ENCODE results near the gene KRTDAP. TPM values are rescaled to one million over a fixed set of nuclear protein-coding genes. Genes with fewer than 3 reads are reported as not detected.
A peak's percentile ranks its signal among the peaks of the same experiment; 100 is the strongest.

Gene KRTDAP
- polyA plus RNA-seq, 1 donor (not counting 4 experiments of a cell fraction or from before 2014, with no cell fraction given): 85.4 TPM

GRCh38 chr19:35509861-35510625, 19.8 kb upstream of the KRTDAP start:
- Histone ChIP-seq H2AFZ (ENCODE audit: control insufficient read depth, low read length) (peak overlapping the region; percentile 88), H3K9me1 (ENCODE audit: control insufficient read depth, extremely low read depth, insufficient read depth, low read length) (no peaks in the 10 kb centered on the region), H3K4me2 (ENCODE audit: control insufficient read depth, extremely low read depth, insufficient read depth, low read depth, low read length) (peak overlapping the region; percentile 99), H3K27me3 (ENCODE audit: control insufficient read depth, extremely low read depth, insufficient read depth, low read length) (peaks cover 5% of the 10 kb centered on the region), H4K20me1 (ENCODE audit: control insufficient read depth, extremely low read depth, insufficient read depth, low read length) (no peaks in the 10 kb centered on the region), H3K9ac (ENCODE audit: control insufficient read depth, extremely low read depth, insufficient read depth, low read length) (peak overlapping the region; percentile 85), H3K79me2 (ENCODE audit: control insufficient read depth, insufficient read depth, low read length) (peaks cover 21% of the 10 kb centered on the region), H3K36me3 (ENCODE audit: control insufficient read depth in 2 of 2, extremely low read depth in 1 of 2, insufficient read depth in 2 of 2, low read length in 2 of 2) (peaks cover 11 to 19% of the 10 kb centered on the region in 2 experiments), H3K27ac (ENCODE audit: control insufficient read depth, insufficient read depth, low read length) (peak overlapping the region; percentile 81), H3K9me3 (ENCODE audit: control insufficient read depth, low read depth, low read length) (no peaks in the 10 kb centered on the region), H3K4me3 (ENCODE audit: control insufficient read depth in 2 of 3, extremely low read depth in 1 of 3, insufficient read depth in 2 of 3, low read depth in 1 of 3, low read length in 3 of 3) (peak overlapping the region; percentile 63 to 94 (median 88)), H3K4me1 (ENCODE audit: control insufficient read depth, extremely low read depth, insufficient read depth, low read length) (peaks cover 16% of the 10 kb centered on the region)
- FAIRE-seq (peak; percentile 73), DNase-seq (ENCODE audit: low read depth, low spot score) (peak; percentile 78)
- dilution Hi-C loops (cut with MboI; ENCODE audit: extremely low pct_ligation_motif_present, low sequenced_read_pairs): no loop called here
- peak; percentile 92 to 97 (median 95) for TF ChIP-seq CTCF (optimal IDR thresholded peaks at IDR 0.05 in 1 of 3, IDR thresholded peaks at IDR 0.05 in 1 of 3, conservative IDR thresholded peaks at IDR 0.05 in 1 of 3; ENCODE audit: extremely low read depth in 1 of 3, insufficient read depth in 2 of 3, low read length in 3 of 3)
- no peak for TF ChIP-seq EZH2 (IDR thresholded peaks at IDR 0.05; ENCODE audit: low read length)

- Histone ChIP-seq H3K36me3 (ENCODE audit: control insufficient read depth in 2 of 2, extremely low read depth in 1 of 2, insufficient read depth in 2 of 2, low read length in 2 of 2) (peaks cover 14 to 24% of the 10 kb centered on the region in 2 experiments), H3K9ac (ENCODE audit: control insufficient read depth, extremely low read depth, insufficient read depth, low read length) (peak overlapping the region; percentile 85), H3K4me3 (ENCODE audit: control insufficient read depth in 2 of 3, extremely low read depth in 1 of 3, insufficient read depth in 2 of 3, low read depth in 1 of 3, low read length in 3 of 3) (peak overlapping the region; percentile 63 to 94 (median 88)), H3K9me1 (ENCODE audit: control insufficient read depth, extremely low read depth, insufficient read depth, low read length) (no peaks in the 10 kb centered on the region), H3K27ac (ENCODE audit: control insufficient read depth, insufficient read depth, low read length) (peak overlapping the region; percentile 81), H3K9me3 (ENCODE audit: control insufficient read depth, low read depth, low read length) (no peaks in the 10 kb centered on the region), H4K20me1 (ENCODE audit: control insufficient read depth, extremely low read depth, insufficient read depth, low read length) (no peaks in the 10 kb centered on the region), H3K4me1 (ENCODE audit: control insufficient read depth, extremely low read depth, insufficient read depth, low read length) (peaks cover 16% of the 10 kb centered on the region), H3K27me3 (ENCODE audit: control insufficient read depth, extremely low read depth, insufficient read depth, low read length) (peaks cover 1% of the 10 kb centered on the region), H3K4me2 (ENCODE audit: control insufficient read depth, extremely low read depth, insufficient read depth, low read depth, low read length) (peak overlapping the region; percentile 99), H2AFZ (ENCODE audit: control insufficient read depth, low read length) (no peak overlapping the region), H3K79me2 (ENCODE audit: control insufficient read depth, insufficient read depth, low read length) (peaks cover 21% of the 10 kb centered on the region)
- TF ChIP-seq EZH2 (IDR thresholded peaks at IDR 0.05; ENCODE audit: low read length): no peak
- no peak for TF ChIP-seq CTCF (optimal IDR thresholded peaks at IDR 0.05 in 1 of 3, IDR thresholded peaks at IDR 0.05 in 1 of 3, conservative IDR thresholded peaks at IDR 0.05 in 1 of 3; ENCODE audit: extremely low read depth in 1 of 3, insufficient read depth in 2 of 3, low read length in 3 of 3)
- peak; percentile 84 for FAIRE-seq
- no peak for DNase-seq (ENCODE audit: low read depth, low spot score)
- dilution Hi-C loops (cut with MboI; ENCODE audit: extremely low pct_ligation_motif_present, low sequenced_read_pairs): no loop called here
These were observed 18.9 kb upstream of the KRTDAP start for GRCh38 chr19:35509018-35509652.

All from keratinocyte (primary cell).